Measurements from ENCODE around the gene RP9. TPM values are rescaled to one million over a fixed set of nuclear protein-coding genes. Genes with fewer than 3 reads are reported as not detected.

Gene RP9
- total RNA-seq, 1 donor: 6.5 TPM

DNA sequence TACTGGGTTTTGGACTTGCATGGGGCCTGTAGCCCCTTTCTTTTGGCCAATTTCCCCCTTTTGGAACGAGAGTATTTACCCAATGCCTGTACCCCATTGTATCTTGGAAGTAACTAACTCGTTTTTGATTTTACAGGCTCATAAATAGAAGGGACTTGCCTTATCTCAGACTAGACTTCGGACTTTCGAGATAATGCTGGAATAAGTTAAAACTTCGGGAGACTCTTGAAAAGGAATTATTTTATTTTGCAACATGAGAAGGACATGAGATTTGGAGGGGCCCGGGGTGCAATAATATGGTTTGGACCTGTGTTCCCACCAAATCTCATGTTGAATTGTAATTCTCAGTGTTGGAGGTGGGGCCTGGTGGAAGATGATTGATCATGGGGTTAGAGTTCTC, 38.4 kb downstream of the RP9 start:
- Histone ChIP-seq H3K36me3 (ENCODE audit: insufficient read depth, low read length) (no peaks in the 10 kb centered on the region), H2AFZ (ENCODE audit: low read length) (no peak overlapping the region), H4K20me1 (ENCODE audit: insufficient read depth, low read length) (no peaks in the 10 kb centered on the region), H3K27ac (ENCODE audit: low read depth, low read length) (no peak overlapping the region), H3K4me3 (ENCODE audit: insufficient read depth, low read length) (no peak overlapping the region), H3K4me2 (ENCODE audit: insufficient read depth, low read length) (no peak overlapping the region), H3K9me3 (ENCODE audit: low read depth, low read length) (peaks cover 8% of the 10 kb centered on the region), H3K4me1 (ENCODE audit: insufficient read depth, low read length) (peaks cover 9% of the 10 kb centered on the region), H3K79me2 (ENCODE audit: insufficient read depth, low read length) (no peaks in the 10 kb centered on the region), H3K27me3 (ENCODE audit: insufficient read depth, low read length) (peaks cover 13% of the 10 kb centered on the region)
- no peak for DNase-seq (ENCODE audit: insufficient read length, low spot score, missing footprints)
- TF ChIP-seq, protein P1, sequence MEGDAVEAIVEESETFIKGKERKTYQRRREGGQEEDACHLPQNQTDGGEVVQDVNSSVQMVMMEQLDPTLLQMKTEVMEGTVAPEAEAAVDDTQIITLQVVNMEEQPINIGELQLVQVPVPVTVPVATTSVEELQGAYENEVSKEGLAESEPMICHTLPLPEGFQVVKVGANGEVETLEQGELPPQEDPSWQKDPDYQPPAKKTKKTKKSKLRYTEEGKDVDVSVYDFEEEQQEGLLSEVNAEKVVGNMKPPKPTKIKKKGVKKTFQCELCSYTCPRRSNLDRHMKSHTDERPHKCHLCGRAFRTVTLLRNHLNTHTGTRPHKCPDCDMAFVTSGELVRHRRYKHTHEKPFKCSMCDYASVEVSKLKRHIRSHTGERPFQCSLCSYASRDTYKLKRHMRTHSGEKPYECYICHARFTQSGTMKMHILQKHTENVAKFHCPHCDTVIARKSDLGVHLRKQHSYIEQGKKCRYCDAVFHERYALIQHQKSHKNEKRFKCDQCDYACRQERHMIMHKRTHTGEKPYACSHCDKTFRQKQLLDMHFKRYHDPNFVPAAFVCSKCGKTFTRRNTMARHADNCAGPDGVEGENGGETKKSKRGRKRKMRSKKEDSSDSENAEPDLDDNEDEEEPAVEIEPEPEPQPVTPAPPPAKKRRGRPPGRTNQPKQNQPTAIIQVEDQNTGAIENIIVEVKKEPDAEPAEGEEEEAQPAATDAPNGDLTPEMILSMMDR (IDR thresholded peaks at IDR 0.05; ENCODE audit: extremely low read depth, low read depth, low read length): no peak

DNA sequence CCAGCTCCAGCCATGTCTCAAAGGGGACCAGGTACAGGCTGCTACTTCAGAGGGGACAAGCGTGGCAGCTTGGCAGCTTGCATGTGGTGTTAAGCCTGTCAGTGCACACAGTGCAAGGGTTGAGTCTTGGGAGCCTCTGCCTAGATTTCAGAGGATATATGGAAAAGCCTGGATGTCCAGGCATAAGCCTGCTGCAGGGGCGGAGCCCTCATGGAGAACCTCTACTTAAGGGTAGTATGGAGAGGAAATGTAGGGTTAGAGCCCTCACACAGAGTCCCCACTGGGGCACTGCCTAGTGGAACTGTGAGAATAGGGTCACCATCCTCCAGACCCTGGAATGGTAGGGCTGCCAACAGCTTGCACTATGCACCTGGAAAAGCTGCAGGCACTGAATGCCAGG, 38.9 kb downstream of the RP9 start:
- Histone ChIP-seq H4K20me1 (ENCODE audit: insufficient read depth, low read length) (no peaks in the 10 kb centered on the region), H3K4me1 (ENCODE audit: insufficient read depth, low read length) (peaks cover 9% of the 10 kb centered on the region), H3K4me3 (ENCODE audit: insufficient read depth, low read length) (no peak overlapping the region), H3K79me2 (ENCODE audit: insufficient read depth, low read length) (no peaks in the 10 kb centered on the region), H3K4me2 (ENCODE audit: insufficient read depth, low read length) (no peak overlapping the region), H2AFZ (ENCODE audit: low read length) (no peak overlapping the region), H3K9me3 (ENCODE audit: low read depth, low read length) (peaks cover 9% of the 10 kb centered on the region), H3K27ac (ENCODE audit: low read depth, low read length) (no peak overlapping the region), H3K36me3 (ENCODE audit: insufficient read depth, low read length) (no peaks in the 10 kb centered on the region), H3K27me3 (ENCODE audit: insufficient read depth, low read length) (peaks cover 8% of the 10 kb centered on the region)
- DNase-seq (ENCODE audit: insufficient read length, low spot score, missing footprints): no peak
- TF ChIP-seq, protein P1 (IDR thresholded peaks at IDR 0.05; ENCODE audit: extremely low read depth, low read depth, low read length): no peak

DNA sequence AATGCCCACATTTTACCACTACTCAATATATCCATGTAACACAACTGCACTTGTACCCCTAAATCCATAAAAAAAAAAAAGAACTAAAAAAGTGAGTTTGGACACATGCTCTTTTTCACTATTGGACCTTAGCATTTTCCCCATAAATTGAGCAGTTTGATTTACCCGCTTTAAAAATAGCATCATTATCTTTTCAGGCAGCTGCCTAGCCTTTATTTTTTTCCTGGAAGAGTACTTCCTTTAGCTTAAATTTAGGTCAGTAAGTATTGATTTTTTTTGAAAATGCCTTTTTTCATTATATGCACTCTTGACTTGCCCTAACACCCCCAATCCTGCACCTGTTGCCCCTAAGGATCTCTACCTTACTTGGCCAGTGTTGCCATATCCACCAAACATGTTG, 41.3 kb downstream of the RP9 start:
- H3K4me2 ChIP-seq (ENCODE audit: insufficient read depth, low read length): no peak overlapping the region
- H2AFZ ChIP-seq (ENCODE audit: low read length): no peak overlapping the region
- no peak overlapping the region for H3K27ac ChIP-seq (ENCODE audit: low read depth, low read length)
- H3K4me1 ChIP-seq (ENCODE audit: insufficient read depth, low read length): peaks cover 13% of the 10 kb centered on the region
- no peaks in the 10 kb centered on the region for H3K79me2 ChIP-seq (ENCODE audit: insufficient read depth, low read length)
- H3K36me3 ChIP-seq (ENCODE audit: insufficient read depth, low read length): no peaks in the 10 kb centered on the region
- no peak for DNase-seq (ENCODE audit: insufficient read length, low spot score, missing footprints)
- H3K27me3 ChIP-seq (ENCODE audit: insufficient read depth, low read length): no peaks in the 10 kb centered on the region
- no peaks in the 10 kb centered on the region for H4K20me1 ChIP-seq (ENCODE audit: insufficient read depth, low read length)
- H3K4me3 ChIP-seq (ENCODE audit: insufficient read depth, low read length): no peak overlapping the region
- H3K9me3 ChIP-seq (ENCODE audit: low read depth, low read length): peaks cover 9% of the 10 kb centered on the region
- TF ChIP-seq, protein P1 (IDR thresholded peaks at IDR 0.05; ENCODE audit: extremely low read depth, low read depth, low read length): no peak

DNA sequence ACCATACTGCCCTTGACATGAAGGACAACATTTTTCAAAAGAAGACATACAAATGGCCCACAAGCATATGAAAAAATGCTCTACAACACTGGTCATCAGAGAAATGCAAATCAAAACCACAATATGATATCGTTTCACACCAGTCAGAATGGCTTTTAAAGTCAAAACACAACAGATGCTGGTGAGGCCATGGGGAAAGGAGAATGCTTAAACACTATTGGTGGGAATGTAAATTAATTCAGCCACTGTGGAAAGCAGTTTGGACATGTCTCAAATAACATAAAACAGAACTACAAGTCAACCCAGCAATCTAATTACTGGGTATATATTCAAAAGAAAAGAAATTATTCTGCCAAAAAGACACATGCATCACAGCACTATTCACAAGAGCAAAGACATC, 42.4 kb downstream of the RP9 start:
- H4K20me1 ChIP-seq (ENCODE audit: insufficient read depth, low read length): peaks cover 2% of the 10 kb centered on the region
- no peak overlapping the region for H3K4me3 ChIP-seq (ENCODE audit: insufficient read depth, low read length)
- no peaks in the 10 kb centered on the region for H3K36me3 ChIP-seq (ENCODE audit: insufficient read depth, low read length)
- peaks cover 9% of the 10 kb centered on the region for H3K9me3 ChIP-seq (ENCODE audit: low read depth, low read length)
- no peak for DNase-seq (ENCODE audit: insufficient read length, low spot score, missing footprints)
- H3K4me1 ChIP-seq (ENCODE audit: insufficient read depth, low read length): peaks cover 4% of the 10 kb centered on the region
- H3K79me2 ChIP-seq (ENCODE audit: insufficient read depth, low read length): peaks cover 5% of the 10 kb centered on the region
- H3K27ac ChIP-seq (ENCODE audit: low read depth, low read length): no peak overlapping the region
- no peak overlapping the region for H3K4me2 ChIP-seq (ENCODE audit: insufficient read depth, low read length)
- TF ChIP-seq, protein P1 (IDR thresholded peaks at IDR 0.05; ENCODE audit: extremely low read depth, low read depth, low read length): no peak
- no peaks in the 10 kb centered on the region for H3K27me3 ChIP-seq (ENCODE audit: insufficient read depth, low read length)
- no peak overlapping the region for H2AFZ ChIP-seq (ENCODE audit: low read length)

Measured in osteoblast (primary cell).